HAP-1 (cell line): ENCODE results near the gene SUN5.
A peak's percentile ranks its signal among the peaks of the same experiment; 100 is the strongest.

Experiments
- DNase-seq, 2 experiments: peaks; one replicate each; pipeline ENCODE4 v3.0.0-alpha.2; 2016 to 2020; ENCODE audit warnings: low spot score in 2 of 2
- H3K27me3 ChIP-seq: fragments of 250-450 bp; sonication (Bioruptor Pico); 2 replicates; pipeline ENCODE4 v1.5.1; 2020; ENCODE audit warnings: low read depth, mild to moderate bottlenecking, moderate library complexity
- H3K36me3 ChIP-seq: fragments of 250-450 bp; sonication (Bioruptor Pico); replicated peaks from 2 replicates; pipeline ENCODE4 v1.5.1; 2020; ENCODE audit warnings: mild to moderate bottlenecking
- H3K4me1 ChIP-seq: fragments of 250-450 bp; sonication (Bioruptor Pico); 2 replicates; pipeline ENCODE4 v1.5.1; 2020; ENCODE audit warnings: mild to moderate bottlenecking
- H3K4me3 ChIP-seq: fragments of 250-450 bp; sonication (Bioruptor Pico); 2 replicates; pipeline ENCODE4 v1.5.1; 2020; ENCODE audit warnings: mild to moderate bottlenecking, moderate library complexity
- H3K9me3 ChIP-seq: fragments of 250-450 bp; sonication (Bioruptor Pico); 2 replicates; pipeline ENCODE4 v1.5.1; 2020; ENCODE audit warnings: mild to moderate bottlenecking, moderate library complexity
- in situ Hi-C: fragments of 300-500 bp; cut with MboI; formaldehyde crosslinking; loops from 3 replicates; pipeline ENCODE4 v1.14.3; 2020; ENCODE audit warnings: low sequenced_read_pairs, inconsistent platforms, mixed read lengths

SUN5 gene

DNA sequence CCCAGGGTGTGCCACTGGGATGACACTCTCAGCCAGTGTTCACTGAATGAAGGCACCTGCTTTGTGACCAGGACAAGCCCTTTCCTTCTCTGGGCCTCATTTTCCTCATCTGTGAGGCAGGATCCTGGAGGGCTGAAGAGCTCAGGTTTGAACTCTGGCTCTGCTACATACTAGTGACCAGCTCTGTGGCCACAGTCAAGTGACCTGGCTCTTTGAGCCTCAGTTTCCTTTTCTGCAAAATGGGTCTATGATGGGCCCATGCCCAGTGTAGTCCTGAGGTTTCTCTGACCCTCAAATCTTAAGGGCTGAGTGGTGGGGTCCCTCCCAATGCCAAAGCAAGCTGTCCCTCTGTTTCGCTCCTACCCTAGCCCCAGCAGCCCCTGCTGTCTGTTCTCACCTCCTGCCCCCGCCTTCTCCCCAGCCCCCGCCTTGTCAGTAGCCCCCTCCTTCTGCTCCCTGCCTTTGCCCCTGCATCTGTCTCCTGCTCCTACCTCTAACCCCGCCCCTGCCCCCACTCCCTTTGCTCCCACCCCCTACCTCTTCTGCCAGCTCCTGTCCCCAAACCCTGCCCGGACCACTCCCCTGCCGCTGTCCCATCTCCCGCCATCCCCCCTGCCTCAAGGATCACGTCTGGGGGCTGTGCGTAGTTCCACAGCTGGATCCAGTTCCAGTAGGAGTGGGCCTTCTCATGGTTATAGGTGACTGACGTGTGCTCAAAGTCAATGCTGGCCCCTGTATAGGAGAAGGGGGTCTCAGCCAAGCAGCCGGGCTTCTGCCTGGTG lies 17.0 kb downstream of the SUN5 start:
- DNase-seq, result no peak
- in situ Hi-C loops, result loop anchor here (10.0 kb wide), 1 partner anchor 58 kb away; no protein-coding TSS in a partner anchor
- Histone ChIP-seq H3K4me3 (no peak overlapping the region), H3K36me3 (no peaks in the 10 kb centered on the region), H3K9me3 (no peaks in the 10 kb centered on the region), H3K4me1 (no peaks in the 10 kb centered on the region), H3K27me3 (no peaks in the 10 kb centered on the region)

DNA sequence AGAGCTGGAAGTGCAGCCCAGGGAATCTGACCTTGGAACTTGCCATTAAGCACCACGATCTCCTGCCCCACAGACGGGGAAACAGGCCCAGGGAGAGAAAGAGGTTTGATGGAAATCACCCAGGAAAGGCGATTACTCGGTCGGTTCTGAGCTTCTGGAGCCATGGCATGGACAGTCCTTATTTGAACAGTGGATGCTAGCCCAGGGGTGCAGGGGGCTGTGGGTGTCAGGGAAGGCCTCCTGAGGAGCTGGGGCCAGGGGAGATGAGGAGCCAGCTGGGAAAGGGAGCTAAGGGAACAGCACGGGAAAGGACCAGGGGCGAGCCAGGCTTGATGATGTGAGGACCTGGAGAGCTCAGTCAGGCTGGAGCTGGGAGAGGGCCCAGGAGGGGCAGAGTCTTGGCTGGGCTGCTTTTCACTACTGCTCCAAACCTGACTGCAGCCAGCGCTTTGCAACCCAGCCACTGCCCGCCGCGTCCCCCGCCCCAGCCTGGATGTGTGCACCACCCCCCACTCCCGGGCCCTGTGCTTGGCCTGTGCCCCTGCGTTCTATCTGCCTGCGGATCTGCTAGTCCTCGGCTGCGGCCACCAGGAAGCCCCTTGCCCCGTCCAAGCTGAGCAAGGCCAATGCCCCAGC lies 17.8 kb downstream of the SUN5 start:
- Histone ChIP-seq H3K4me1 (no peaks in the 10 kb centered on the region), H3K27me3 (no peaks in the 10 kb centered on the region), H3K9me3 (no peaks in the 10 kb centered on the region), H3K4me3 (no peak overlapping the region), H3K36me3 (no peaks in the 10 kb centered on the region)
- DNase-seq, result no peak
- in situ Hi-C loops, result loop anchor here (10.0 kb wide), 1 partner anchor 58 kb away; no protein-coding TSS in a partner anchor

DNA sequence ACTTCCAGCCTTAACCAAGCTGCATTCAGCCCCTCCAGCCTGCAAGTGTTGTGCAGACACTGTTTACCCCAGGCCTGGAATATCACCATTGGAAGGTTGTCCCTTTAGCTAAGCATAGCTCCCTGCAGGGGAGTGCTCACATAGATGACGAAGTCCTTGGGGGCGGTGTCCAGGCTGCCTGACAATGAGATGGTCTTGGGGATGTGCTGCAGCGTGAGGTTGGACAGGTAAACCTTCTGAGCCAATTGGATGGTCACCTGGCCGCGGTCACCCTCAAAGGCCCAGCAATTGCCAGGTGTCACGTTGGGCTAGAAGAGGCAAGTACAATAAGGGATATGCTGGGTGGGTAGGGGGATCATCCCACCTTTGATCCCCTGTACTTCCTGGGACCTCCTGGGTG lies 18.6 kb downstream of the SUN5 start:
- Histone ChIP-seq H3K4me3 (no peak overlapping the region), H3K36me3 (no peaks in the 10 kb centered on the region), H3K4me1 (no peaks in the 10 kb centered on the region), H3K27me3 (no peaks in the 10 kb centered on the region), H3K9me3 (no peaks in the 10 kb centered on the region)
- DNase-seq, result no peak
- in situ Hi-C loops, result loop anchor here (10.0 kb wide), 1 partner anchor 59 kb away; no protein-coding TSS in a partner anchor

DNA sequence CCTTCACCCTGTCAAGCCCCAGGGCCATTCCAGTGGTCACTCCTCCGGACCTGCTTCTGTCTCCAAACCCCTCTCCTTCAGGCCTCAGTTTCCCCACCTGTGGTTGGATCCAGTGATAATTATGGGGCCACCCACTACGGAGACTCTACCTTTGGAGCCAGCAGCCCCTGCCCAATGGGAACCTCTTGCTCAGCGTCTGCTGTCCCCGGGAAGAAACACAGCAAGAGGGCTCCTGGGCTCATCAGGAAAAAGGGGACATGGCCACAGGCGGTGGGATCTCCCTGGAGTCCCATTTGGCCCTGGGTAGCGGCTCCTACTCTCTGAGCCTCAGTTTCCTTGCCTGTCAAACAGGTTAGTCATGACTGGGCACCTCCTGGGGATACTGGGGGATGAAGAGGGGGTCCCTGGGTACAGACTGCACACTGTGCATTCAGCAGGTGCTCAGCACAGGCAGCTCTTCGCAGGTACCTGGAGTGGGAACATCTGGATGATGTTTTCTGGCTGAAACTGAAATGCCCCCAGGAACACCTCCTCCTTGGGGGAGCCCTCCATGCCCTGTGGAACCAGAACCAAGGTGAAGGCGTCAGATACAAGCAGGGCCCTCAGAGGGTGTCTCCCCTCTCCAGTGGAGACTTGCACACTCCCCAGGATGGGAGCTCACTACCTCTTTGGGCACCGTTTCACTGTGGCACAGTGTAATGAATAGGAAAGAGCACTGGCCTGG lies 19.4 kb downstream of the SUN5 start:
- no peaks in the 10 kb centered on the region for H3K4me1 ChIP-seq
- no peaks in the 10 kb centered on the region for H3K36me3 ChIP-seq
- no peak overlapping the region for H3K4me3 ChIP-seq
- no peaks in the 10 kb centered on the region for H3K9me3 ChIP-seq
- in situ Hi-C loops, result loop anchor here (10.0 kb wide), 1 partner anchor 60 kb away; no protein-coding TSS in a partner anchor
- DNase-seq, result no peak
- no peaks in the 10 kb centered on the region for H3K27me3 ChIP-seq

DNA sequence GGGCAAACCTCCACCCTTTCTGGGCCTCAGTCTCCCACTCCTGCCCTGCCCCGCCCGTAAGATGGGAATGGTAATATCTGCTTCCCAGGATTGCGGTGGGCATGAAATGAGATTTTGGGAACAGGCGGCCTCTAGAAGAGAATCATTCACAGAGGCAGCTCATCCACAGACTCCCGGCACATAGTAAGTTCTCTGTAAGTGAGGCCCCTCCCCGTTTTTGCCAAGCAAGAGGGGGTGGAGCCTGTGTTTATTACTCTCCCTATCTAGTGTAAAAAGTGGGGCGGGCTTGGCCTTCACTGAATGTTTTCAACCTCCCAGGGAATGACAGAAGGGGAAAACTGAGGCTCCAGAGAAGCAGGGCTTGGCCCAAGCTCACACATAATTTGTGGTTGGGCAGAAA lies 20.0 kb downstream of the SUN5 start:
- DNase-seq, result peak in 1 of 2 experiments; percentile 35
- H3K4me1 ChIP-seq, result no peaks in the 10 kb centered on the region

DNA sequence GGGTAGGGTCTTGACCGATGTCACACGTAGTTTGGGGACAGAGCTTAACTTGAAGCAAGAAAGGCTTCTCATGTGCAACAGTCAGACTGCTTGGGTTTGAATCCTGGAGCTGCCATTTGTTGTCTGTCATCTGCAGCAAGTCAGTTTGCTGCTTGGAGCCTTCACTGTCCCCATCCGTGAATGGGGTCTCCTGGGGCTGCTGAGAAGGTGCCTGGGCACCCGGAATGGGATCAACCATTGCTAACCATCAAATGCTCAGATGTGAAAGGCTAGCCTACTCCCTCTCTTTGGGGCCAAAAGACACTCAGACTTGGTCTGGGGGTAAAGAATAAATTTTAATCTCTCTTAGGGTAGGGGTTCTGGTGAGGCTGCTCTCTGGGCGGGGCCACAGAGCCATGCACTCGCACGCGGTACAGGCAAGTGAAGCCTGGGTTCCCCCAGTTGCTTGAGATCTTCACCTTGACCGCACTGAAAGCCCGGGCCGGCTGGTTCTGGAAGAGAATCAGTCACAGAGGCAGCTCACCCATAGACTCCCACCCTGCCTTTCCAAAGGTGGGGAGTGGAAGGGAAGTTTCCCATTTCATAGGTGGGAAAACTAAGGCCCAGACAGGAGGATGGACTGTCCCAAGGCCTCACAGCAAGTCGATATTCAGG lies 20.6 kb downstream of the SUN5 start:
- H3K4me1 ChIP-seq, result no peaks in the 10 kb centered on the region

More for the DNA sequence above, 20.0 kb downstream of the SUN5 start:
- H3K9me3 ChIP-seq, result no peaks in the 10 kb centered on the region
- in situ Hi-C loops, result loop anchor here (10.0 kb wide), 1 partner anchor 61 kb away; no protein-coding TSS in a partner anchor
- no peaks in the 10 kb centered on the region for H3K27me3 ChIP-seq
- H3K36me3 ChIP-seq, result no peaks in the 10 kb centered on the region
- no peak overlapping the region for H3K4me3 ChIP-seq

DNA sequence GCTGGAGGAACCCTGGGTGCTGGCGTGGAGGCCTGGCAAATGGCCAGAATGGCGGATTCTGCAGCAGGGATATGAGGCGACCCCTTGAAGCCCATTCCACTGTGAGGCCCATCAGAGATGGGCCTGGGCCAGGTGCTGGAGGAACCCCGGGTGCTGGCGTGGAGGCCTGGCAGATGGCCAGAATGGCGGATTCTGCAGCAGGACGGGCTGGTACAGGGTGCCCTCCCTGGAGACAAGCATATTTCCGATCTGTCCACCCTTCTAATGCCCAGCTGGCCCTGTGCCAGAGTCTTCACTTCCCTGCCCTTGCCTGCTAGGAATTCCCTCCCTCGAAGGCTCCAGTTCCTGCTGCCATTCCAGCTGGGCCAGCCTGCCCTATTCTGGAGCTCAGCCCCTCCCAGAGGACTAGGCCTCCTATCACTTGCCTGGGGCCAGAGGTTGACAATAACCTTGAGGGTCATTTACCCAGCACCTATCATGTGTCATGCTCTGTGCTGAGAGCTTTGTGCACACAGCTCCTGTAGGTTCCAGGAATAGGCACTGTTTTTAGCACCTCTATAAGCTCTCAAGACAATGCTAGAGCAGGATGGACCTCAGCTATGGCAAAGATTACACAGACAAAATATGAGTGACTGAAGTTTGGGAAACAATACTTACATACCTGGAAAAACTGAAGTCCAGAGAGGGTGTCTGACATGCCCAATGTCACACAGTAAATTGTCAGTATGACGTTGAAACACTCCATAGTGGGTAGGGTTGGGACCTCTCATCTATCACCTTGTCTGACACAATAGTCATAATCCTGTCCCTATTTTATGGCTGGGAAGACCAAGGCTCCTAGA lies 21.4 kb downstream of the SUN5 start:
- DNase-seq, result peak in 1 of 2 experiments; percentile 24
- H3K4me1 ChIP-seq, result no peaks in the 10 kb centered on the region
- H3K4me3 ChIP-seq, result no peak overlapping the region
- no peaks in the 10 kb centered on the region for H3K27me3 ChIP-seq
- no peaks in the 10 kb centered on the region for H3K9me3 ChIP-seq
- in situ Hi-C loops, result loop anchor here (10.0 kb wide), 1 partner anchor 62 kb away; no protein-coding TSS in a partner anchor
- no peaks in the 10 kb centered on the region for H3K36me3 ChIP-seq

More for the DNA sequence above, 20.6 kb downstream of the SUN5 start:
- no peak for DNase-seq
- H3K4me3 ChIP-seq, result no peak overlapping the region
- H3K27me3 ChIP-seq, result no peaks in the 10 kb centered on the region
- in situ Hi-C loops, result loop anchor here (10.0 kb wide), 1 partner anchor 61 kb away; no protein-coding TSS in a partner anchor
- no peaks in the 10 kb centered on the region for H3K9me3 ChIP-seq
- no peaks in the 10 kb centered on the region for H3K36me3 ChIP-seq

DNA sequence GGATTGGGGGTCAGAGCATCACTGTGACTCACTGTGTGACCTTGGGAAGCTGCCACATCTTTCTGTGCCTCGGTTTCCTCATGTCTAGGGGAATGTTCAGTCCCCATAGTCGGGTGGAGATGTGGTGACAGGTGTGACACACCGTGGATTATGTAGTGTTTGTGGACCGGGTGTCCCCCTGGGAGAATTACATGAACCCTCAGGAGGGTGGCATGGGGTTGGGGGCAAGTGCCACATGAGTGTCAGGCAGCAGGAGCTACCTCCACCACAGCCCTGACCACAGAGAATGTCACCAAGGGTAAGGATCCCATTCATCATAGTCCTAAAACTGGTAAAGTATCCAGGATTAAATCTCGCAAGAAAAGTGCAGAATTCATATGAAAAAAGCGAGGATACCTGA lies 23.2 kb downstream of the SUN5 start:
- in situ Hi-C loops, result loop anchor here (10.0 kb wide), 1 partner anchor 64 kb away; no protein-coding TSS in a partner anchor
- H3K36me3 ChIP-seq, result no peaks in the 10 kb centered on the region
- no peaks in the 10 kb centered on the region for H3K27me3 ChIP-seq
- no peak overlapping the region for H3K4me3 ChIP-seq
- H3K4me1 ChIP-seq, result no peaks in the 10 kb centered on the region
- no peaks in the 10 kb centered on the region for H3K9me3 ChIP-seq
- DNase-seq, result no peak

DNA sequence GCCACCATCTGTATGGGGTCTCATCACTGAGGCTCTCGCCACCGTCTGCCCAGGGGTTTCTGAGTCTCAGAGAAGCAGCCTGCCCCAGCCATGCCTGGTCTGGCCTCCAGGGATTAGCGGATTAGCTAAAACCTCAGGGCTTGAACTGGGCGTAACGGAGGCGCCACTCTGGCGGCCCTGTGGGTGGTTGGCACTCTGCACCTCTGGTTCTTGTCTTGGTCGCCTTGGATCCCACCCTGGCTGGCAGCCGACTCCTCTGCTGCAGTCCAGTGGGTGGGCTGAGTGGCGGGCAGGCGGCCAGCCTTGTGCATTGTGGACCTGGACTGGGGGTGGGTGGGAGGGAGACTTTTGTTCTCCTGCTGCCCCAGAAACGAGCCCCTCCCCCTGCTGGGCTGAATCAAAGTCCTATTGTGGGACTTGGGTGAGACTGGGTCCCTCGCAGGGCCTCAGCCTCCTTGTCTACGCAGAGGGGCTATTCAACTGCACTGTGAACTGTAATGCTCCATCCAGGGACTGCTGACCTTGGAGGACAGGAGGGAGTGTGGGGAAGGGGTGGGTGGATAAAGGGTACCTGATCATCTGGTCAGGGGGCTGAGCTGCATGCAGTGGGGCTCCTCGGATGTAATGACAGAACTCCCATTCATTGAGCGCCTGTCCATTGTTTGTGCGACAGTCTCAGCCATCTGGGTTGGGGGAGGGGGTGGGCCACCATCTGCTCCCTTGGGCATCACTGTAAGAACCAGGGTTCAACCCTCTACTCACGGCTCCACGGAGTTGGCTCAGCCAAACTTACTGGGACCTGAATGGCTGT lies 23.9 kb downstream of the SUN5 start:
- in situ Hi-C loops, result loop anchor here (10.0 kb wide), 1 partner anchor 64 kb away; no protein-coding TSS in a partner anchor
- no peaks in the 10 kb centered on the region for H3K27me3 ChIP-seq
- no peak overlapping the region for H3K4me3 ChIP-seq
- H3K9me3 ChIP-seq, result no peaks in the 10 kb centered on the region
- no peaks in the 10 kb centered on the region for H3K4me1 ChIP-seq
- DNase-seq, result no peak
- H3K36me3 ChIP-seq, result no peaks in the 10 kb centered on the region

DNA sequence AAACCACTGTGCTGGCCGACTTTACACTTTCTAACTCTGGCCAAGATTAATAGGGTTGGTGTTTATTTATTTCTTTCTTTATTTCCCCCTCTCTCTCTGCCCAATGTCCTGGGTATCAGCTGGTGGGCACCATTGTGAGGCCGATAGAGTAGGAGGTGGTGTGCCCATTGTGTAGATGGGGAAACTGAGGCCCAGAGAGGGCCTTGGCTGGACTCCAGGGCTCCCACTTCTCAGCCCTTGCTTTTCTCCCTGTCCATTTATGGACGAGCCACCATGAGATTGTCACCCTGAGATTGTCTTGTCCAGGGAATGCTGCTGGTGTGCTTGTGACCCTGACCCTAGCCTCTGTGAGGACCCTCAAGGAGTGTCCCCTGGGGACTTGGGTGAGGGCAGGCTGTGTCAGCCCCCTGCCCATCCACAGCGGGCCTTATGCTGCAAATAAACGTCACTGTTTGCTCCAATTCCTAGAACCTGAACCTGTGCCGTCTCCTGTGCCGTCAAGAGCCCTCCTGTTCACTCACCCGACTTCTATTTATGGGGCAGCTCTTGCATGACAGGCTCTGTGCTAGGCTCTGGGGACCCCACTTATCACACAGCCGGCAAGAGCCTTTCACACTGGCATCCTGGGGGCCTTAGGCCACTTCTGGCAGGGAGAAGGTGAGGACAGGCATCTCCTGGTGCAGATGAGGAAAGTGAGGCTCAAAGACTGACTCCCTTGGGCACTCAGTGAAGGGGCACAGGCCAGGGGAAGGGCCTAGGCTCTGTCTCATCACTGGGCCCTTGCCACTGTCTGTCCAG lies 24.8 kb downstream of the SUN5 start:
- Histone ChIP-seq H3K36me3 (no peaks in the 10 kb centered on the region), H3K9me3 (no peaks in the 10 kb centered on the region), H3K4me3 (no peak overlapping the region), H3K4me1 (no peaks in the 10 kb centered on the region), H3K27me3 (no peaks in the 10 kb centered on the region)
- in situ Hi-C loops, result no loop called here
- DNase-seq, result no peak

DNA sequence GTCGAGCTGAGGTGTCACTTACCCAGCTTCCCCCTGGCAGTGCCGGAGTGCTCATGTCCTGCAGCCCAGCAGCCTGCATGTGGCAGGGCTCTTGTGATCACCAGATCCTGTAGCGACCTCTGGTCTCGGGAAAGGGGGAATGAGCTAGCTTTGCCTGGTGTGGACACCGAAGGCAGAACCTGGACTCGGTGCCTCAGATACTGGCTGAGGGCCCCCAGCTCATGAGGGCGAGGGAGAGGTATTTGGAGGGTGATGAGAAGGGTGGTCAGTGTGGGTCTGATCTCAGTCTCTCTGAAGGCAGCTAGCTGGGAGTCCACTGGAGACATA lies 26.3 kb downstream of the SUN5 start:
- no peak for DNase-seq
- Histone ChIP-seq H3K36me3 (no peaks in the 10 kb centered on the region), H3K4me1 (no peaks in the 10 kb centered on the region), H3K27me3 (no peaks in the 10 kb centered on the region), H3K9me3 (no peaks in the 10 kb centered on the region), H3K4me3 (no peak overlapping the region)
- in situ Hi-C loops, result no loop called here
